HEK293 (cell line): Measurements from ENCODE around the gene HOTAIR.

Experiments
- CTCF ChIA-PET: fragments of 350-600 bp; formaldehyde crosslinking; extraction: SDS; loops from one replicate; lab custom pipeline; 2021; ENCODE audit warnings: antibody characterized with exemption; lab: Yijun Ruan, JAX
- POLR2A ChIA-PET: fragments of 300-600 bp; formaldehyde crosslinking; extraction: SDS; loops from one replicate; lab custom pipeline; 2020; ENCODE audit warnings: antibody characterized with exemption, inconsistent platforms; lab: Yijun Ruan, JAX
- H3K27ac ChIP-seq: fragments of 200-500 bp; sonication (Bioruptor generic); 2 replicates; pipeline ENCODE4 v1.5.1; 2014; ENCODE audit warnings: low read depth, low read length, control low read depth, inconsistent platforms; ENCODE audit errors: extremely low read depth
- H3K36me3 ChIP-seq, 2 experiments: fragments of 200-500 bp in 1 of 2; sonication (Bioruptor generic) in 1 of 2; 1 replicate in 1 of 2; 2 replicates in 1 of 2; pipeline ENCODE4 v1.5.1; 2014 to 2017; ENCODE audit warnings: inconsistent platforms in 2 of 2, low read length in 2 of 2; ENCODE audit not compliant: control insufficient read depth in 2 of 2, insufficient read depth in 1 of 2
- H3K4me1 ChIP-seq: fragments of 200-500 bp; sonication (Bioruptor generic); 2 replicates; pipeline ENCODE4 v1.5.1; 2014; ENCODE audit warnings: mild to moderate bottlenecking, low read length, inconsistent platforms; ENCODE audit not compliant: control insufficient read depth, insufficient read depth
- H3K4me3 ChIP-seq: 2 replicates; pipeline ENCODE4 v1.5.1; 2011; ENCODE audit warnings: low read depth, mild to moderate bottlenecking, control low read depth, low read length, moderate library complexity
- H3K9me3 ChIP-seq: fragments of 200-500 bp; sonication (Bioruptor generic); 2 replicates; pipeline ENCODE4 v1.5.1; 2014; ENCODE audit warnings: low read depth, low read length, inconsistent platforms; ENCODE audit not compliant: control insufficient read depth, insufficient read depth
- GLIS1 ChIP-seq: fragments of 450-650 bp; formaldehyde crosslinking; IDR thresholded peaks from 2 replicates; pipeline ENCODE4 v1.5.1; 2016; ENCODE audit warnings: missing biosample characterization, missing genetic modification characterization
- GLIS2 ChIP-seq: fragments of 450-650 bp; formaldehyde crosslinking; IDR thresholded peaks from 2 replicates; pipeline ENCODE4 v1.5.1; 2016; ENCODE audit warnings: missing biosample characterization, missing genetic modification characterization
- PRDM1 ChIP-seq: fragments of 450-650 bp; formaldehyde crosslinking; IDR thresholded peaks from 2 replicates; pipeline ENCODE4; 2016; ENCODE audit warnings: missing biosample characterization, missing genetic modification characterization
- YY2 ChIP-seq: fragments of 450-650 bp; formaldehyde crosslinking; IDR thresholded peaks from 2 replicates; pipeline ENCODE4 v1.5.1; 2016; ENCODE audit warnings: missing biosample characterization, missing genetic modification characterization
- ZBTB17 ChIP-seq: fragments of 450-650 bp; formaldehyde crosslinking; IDR thresholded peaks from 2 replicates; pipeline ENCODE4 v1.5.1; 2016; ENCODE audit warnings: missing biosample characterization, missing genetic modification characterization
- ZBTB20 ChIP-seq: fragments of 450-650 bp; formaldehyde crosslinking; IDR thresholded peaks from 2 replicates; pipeline ENCODE4 v1.5.1; 2016; ENCODE audit warnings: missing biosample characterization, missing genetic modification characterization
- ZFHX2 ChIP-seq: fragments of 450-650 bp; formaldehyde crosslinking; conservative IDR thresholded peaks from 2 replicates; pipeline ENCODE4 v1.5.1; 2016; ENCODE audit warnings: missing biosample characterization, missing genetic modification characterization
- ZIC2 ChIP-seq: fragments of 450-650 bp; formaldehyde crosslinking; IDR thresholded peaks from 2 replicates; pipeline ENCODE4 v1.5.1; 2016; ENCODE audit warnings: missing biosample characterization, missing genetic modification characterization
- ZNF214 ChIP-seq: fragments of 450-650 bp; formaldehyde crosslinking; IDR thresholded peaks from 2 replicates; pipeline ENCODE4 v1.5.1; 2017; ENCODE audit warnings: missing biosample characterization, mild to moderate bottlenecking, missing genetic modification characterization, borderline replicate concordance
- ZNF600 ChIP-seq: fragments of 450-650 bp; formaldehyde crosslinking; IDR thresholded peaks from 2 replicates; pipeline ENCODE4 v1.5.1; 2016; ENCODE audit warnings: missing biosample characterization, missing genetic modification characterization
- ZNF658 ChIP-seq: fragments of 450-650 bp; formaldehyde crosslinking; IDR thresholded peaks from 2 replicates; pipeline ENCODE4; 2016; ENCODE audit warnings: missing biosample characterization, missing genetic modification characterization
- TF ChIP-seq, protein P1 (sequence below): fragments of 450-650 bp; formaldehyde crosslinking; IDR thresholded peaks from 2 replicates; pipeline ENCODE4 v1.5.1; 2017; ENCODE audit warnings: missing biosample characterization, missing genetic modification characterization
- TF ChIP-seq, protein P2 (sequence below): IDR thresholded peaks from 2 replicates; pipeline ENCODE4 v1.6.1; 2011; ENCODE audit warnings: mild to moderate bottlenecking, low read depth, low read length, borderline replicate concordance
- TF ChIP-seq, protein P3 (sequence below): fragments of 450-650 bp; formaldehyde crosslinking; IDR thresholded peaks from 2 replicates; pipeline ENCODE4 v1.5.1; 2016; ENCODE audit warnings: missing biosample characterization, missing genetic modification characterization
- TF ChIP-seq, protein P4 (sequence below): fragments of 450-650 bp; formaldehyde crosslinking; IDR thresholded peaks from 2 replicates; pipeline ENCODE4 v1.5.1; 2016; ENCODE audit warnings: missing biosample characterization, missing genetic modification characterization
- TF ChIP-seq, protein P5 (sequence below): fragments of 450-650 bp; formaldehyde crosslinking; IDR thresholded peaks from 2 replicates; pipeline ENCODE4 v1.5.1; 2017; ENCODE audit warnings: missing biosample characterization, missing genetic modification characterization
- TF ChIP-seq, protein P6 (sequence below): fragments of 450-650 bp; formaldehyde crosslinking; IDR thresholded peaks from 2 replicates; pipeline ENCODE4 v1.5.1; 2016; ENCODE audit warnings: missing biosample characterization, missing genetic modification characterization

The HOTAIR gene

DNA sequence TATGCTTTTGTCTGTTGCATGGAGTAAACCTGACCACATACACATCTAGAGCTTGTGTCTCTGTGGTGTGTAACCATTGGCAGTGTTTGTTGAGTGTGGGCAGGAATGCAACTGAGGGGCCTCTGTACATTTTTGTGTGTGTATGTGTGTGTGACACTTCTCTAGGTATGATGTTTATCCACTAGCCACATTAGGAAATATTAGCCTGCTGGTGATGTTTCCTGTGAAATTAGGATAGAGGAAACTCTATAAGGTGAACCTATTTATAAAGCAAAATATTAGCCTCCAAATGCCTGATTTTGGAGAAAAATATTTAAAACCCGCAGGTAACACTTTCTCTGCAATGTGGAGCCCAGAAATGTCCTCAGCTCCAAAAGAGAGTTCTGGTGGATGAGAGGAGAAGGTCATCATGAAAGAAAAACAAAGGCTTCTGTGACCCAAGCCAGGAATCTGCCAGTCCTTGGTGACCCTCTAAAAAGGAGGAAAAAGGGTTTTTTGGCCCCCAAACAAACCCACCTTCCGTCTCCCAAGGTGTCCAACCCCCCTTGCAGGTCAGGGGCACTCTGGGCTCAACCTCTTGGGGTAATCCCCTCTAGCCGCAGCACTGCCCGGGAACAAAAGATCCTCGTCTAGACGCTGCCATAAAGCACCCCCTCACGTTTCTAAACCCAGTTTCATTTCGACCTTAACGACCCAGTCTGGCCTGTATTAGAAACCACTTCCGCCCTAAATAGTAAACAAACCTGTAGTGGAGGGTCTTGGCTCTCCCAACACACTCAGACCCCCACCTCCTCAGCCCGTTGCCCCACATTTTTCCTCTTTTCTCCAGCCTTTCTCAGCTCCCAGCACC is 3.1 kb upstream of the HOTAIR start:
- ChIA-PET POLR2A (no interaction called here), CTCF (interaction anchor here (0.7 kb wide), 2 partner anchors 11 to 194 kb away, joined by 3 read pairs; no protein-coding TSS in a partner anchor)
- Histone ChIP-seq H3K9me3 (no peaks in the 10 kb centered on the region), H3K36me3 (no peaks in the 10 kb centered on the region), H3K4me1 (peaks cover 42% of the 10 kb centered on the region), H3K27ac (peak overlapping the region; percentile 91), H3K4me3 (no peak overlapping the region)
- 0 out of 2 replicates have a peak, but pooled peaks have one; percentile 6 for TF ChIP-seq ZIC2 (tag by site-specific recombination)
- TF ChIP-seq ZFHX2 = peak; percentile 44; the same call in 1 of the 2 replicates
- TF ChIP-seq, protein P1, sequence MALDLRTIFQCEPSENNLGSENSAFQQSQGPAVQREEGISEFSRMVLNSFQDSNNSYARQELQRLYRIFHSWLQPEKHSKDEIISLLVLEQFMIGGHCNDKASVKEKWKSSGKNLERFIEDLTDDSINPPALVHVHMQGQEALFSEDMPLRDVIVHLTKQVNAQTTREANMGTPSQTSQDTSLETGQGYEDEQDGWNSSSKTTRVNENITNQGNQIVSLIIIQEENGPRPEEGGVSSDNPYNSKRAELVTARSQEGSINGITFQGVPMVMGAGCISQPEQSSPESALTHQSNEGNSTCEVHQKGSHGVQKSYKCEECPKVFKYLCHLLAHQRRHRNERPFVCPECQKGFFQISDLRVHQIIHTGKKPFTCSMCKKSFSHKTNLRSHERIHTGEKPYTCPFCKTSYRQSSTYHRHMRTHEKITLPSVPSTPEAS = no peak
- TF ChIP-seq, protein P2, sequence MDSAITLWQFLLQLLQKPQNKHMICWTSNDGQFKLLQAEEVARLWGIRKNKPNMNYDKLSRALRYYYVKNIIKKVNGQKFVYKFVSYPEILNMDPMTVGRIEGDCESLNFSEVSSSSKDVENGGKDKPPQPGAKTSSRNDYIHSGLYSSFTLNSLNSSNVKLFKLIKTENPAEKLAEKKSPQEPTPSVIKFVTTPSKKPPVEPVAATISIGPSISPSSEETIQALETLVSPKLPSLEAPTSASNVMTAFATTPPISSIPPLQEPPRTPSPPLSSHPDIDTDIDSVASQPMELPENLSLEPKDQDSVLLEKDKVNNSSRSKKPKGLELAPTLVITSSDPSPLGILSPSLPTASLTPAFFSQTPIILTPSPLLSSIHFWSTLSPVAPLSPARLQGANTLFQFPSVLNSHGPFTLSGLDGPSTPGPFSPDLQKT = no peak
- TF ChIP-seq, protein P3, sequence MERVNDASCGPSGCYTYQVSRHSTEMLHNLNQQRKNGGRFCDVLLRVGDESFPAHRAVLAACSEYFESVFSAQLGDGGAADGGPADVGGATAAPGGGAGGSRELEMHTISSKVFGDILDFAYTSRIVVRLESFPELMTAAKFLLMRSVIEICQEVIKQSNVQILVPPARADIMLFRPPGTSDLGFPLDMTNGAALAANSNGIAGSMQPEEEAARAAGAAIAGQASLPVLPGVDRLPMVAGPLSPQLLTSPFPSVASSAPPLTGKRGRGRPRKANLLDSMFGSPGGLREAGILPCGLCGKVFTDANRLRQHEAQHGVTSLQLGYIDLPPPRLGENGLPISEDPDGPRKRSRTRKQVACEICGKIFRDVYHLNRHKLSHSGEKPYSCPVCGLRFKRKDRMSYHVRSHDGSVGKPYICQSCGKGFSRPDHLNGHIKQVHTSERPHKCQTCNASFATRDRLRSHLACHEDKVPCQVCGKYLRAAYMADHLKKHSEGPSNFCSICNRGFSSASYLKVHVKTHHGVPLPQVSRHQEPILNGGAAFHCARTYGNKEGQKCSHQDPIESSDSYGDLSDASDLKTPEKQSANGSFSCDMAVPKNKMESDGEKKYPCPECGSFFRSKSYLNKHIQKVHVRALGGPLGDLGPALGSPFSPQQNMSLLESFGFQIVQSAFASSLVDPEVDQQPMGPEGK = 0 out of 2 replicates have a peak, but pooled peaks have one; percentile 39
- 0 out of 2 replicates have a peak, but pooled peaks have one; percentile 4 for TF ChIP-seq PRDM1 (tag by site-specific recombination)
- TF ChIP-seq ZNF658 = no peak
- TF ChIP-seq GLIS2 (tag by site-specific recombination) = peak; percentile 48
- TF ChIP-seq YY2 (tag by site-specific recombination) = no peak
- peak; percentile 47; the same call in 1 of the 2 replicates for TF ChIP-seq ZBTB20 (tag by site-specific recombination)
- TF ChIP-seq ZNF600 = peak; percentile 41
- TF ChIP-seq ZNF214 (tag by site-specific recombination) = no peak
- TF ChIP-seq, protein P4, sequence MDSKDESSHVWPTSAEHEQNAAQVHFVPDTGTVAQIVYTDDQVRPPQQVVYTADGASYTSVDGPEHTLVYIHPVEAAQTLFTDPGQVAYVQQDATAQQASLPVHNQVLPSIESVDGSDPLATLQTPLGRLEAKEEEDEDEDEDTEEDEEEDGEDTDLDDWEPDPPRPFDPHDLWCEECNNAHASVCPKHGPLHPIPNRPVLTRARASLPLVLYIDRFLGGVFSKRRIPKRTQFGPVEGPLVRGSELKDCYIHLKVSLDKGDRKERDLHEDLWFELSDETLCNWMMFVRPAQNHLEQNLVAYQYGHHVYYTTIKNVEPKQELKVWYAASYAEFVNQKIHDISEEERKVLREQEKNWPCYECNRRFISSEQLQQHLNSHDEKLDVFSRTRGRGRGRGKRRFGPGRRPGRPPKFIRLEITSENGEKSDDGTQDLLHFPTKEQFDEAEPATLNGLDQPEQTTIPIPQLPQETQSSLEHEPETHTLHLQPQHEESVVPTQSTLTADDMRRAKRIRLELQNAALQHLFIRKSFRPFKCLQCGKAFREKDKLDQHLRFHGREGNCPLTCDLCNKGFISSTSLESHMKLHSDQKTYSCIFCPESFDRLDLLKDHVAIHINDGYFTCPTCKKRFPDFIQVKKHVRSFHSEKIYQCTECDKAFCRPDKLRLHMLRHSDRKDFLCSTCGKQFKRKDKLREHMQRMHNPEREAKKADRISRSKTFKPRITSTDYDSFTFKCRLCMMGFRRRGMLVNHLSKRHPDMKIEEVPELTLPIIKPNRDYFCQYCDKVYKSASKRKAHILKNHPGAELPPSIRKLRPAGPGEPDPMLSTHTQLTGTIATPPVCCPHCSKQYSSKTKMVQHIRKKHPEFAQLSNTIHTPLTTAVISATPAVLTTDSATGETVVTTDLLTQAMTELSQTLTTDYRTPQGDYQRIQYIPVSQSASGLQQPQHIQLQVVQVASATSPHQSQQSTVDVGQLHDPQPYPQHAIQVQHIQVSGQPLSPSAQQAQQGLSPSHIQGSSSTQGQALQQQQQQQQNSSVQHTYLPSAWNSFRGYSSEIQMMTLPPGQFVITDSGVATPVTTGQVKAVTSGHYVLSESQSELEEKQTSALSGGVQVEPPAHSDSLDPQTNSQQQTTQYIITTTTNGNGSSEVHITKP (tag by site-specific recombination) = 0 out of 2 replicates have a peak, but pooled peaks have one; percentile 14
- peak; percentile 17; the same call in 1 of the 2 replicates for TF ChIP-seq ZBTB17 (tag by site-specific recombination)
- TF ChIP-seq, protein P5, sequence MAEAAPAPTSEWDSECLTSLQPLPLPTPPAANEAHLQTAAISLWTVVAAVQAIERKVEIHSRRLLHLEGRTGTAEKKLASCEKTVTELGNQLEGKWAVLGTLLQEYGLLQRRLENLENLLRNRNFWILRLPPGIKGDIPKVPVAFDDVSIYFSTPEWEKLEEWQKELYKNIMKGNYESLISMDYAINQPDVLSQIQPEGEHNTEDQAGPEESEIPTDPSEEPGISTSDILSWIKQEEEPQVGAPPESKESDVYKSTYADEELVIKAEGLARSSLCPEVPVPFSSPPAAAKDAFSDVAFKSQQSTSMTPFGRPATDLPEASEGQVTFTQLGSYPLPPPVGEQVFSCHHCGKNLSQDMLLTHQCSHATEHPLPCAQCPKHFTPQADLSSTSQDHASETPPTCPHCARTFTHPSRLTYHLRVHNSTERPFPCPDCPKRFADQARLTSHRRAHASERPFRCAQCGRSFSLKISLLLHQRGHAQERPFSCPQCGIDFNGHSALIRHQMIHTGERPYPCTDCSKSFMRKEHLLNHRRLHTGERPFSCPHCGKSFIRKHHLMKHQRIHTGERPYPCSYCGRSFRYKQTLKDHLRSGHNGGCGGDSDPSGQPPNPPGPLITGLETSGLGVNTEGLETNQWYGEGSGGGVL (tag by site-specific recombination) = peak; percentile 46; the same call in 1 of the 2 replicates
- TF ChIP-seq GLIS1 (tag by site-specific recombination) = 0 out of 2 replicates have a peak, but pooled peaks have one; percentile 21
- TF ChIP-seq, protein P6, sequence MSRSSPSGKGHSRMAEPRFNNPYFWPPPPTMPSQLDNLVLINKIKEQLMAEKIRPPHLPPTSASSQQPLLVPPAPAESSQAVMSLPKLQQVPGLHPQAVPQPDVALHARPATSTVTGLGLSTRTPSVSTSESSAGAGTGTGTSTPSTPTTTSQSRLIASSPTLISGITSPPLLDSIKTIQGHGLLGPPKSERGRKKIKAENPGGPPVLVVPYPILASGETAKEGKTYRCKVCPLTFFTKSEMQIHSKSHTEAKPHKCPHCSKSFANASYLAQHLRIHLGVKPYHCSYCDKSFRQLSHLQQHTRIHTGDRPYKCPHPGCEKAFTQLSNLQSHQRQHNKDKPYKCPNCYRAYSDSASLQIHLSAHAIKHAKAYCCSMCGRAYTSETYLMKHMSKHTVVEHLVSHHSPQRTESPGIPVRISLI (tag by site-specific recombination) = no peak
